DMS53 (cell line): Measurements from ENCODE around the gene SPRY1.

Experiments used
- DNase-seq: peaks from one replicate; lab custom pipeline; 2025; lab: John Stamatoyannopoulos, UW

The SPRY1 gene

GRCh38 chr4:123380728-123381716 lies 15.6 kb upstream of the SPRY1 start:
- DNase-seq, result no peak

DNA sequence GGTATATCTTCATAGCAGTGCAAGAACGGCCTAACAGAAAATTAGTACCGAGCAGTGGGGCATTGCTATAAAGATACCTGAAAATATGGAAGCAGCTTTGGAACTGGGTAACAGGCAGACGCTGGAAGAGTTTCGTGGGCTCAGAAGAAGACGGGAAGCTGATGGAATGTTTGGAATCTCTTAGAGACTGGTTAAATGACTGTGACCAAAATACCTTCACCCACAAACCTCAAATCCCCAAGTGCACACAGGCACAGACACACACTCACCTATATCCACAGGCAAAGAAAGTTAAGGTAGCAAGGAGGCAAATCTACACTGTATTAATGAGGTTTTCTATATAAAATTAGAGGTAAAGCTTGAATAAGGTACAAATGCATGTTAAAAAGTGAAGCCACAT lies 14.6 kb upstream of the SPRY1 start:
- no peak for DNase-seq

DNA sequence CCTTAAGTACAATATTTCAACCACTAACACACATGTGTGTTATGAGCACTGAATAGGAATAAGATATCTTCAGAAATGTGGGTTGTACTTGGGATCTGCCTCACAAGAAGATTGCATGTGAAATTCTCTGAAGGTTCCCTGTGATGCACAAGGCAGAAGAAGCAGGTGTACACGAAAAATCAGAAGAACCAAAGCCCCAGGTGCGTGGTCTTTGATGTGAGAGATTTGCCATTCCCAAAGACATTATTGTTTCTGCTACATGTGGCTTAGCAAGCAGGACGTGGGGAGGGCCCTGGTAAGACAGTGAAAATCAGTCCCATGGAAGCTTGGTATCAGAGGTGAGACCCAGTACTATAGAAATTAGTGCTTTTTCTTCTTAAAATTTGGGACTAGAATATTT lies 13.0 kb upstream of the SPRY1 start:
- DNase-seq, result no peak

GRCh38 chr4:123386609-123387008 lies 10.0 kb upstream of the SPRY1 start:
- DNase-seq, result no peak

DNA sequence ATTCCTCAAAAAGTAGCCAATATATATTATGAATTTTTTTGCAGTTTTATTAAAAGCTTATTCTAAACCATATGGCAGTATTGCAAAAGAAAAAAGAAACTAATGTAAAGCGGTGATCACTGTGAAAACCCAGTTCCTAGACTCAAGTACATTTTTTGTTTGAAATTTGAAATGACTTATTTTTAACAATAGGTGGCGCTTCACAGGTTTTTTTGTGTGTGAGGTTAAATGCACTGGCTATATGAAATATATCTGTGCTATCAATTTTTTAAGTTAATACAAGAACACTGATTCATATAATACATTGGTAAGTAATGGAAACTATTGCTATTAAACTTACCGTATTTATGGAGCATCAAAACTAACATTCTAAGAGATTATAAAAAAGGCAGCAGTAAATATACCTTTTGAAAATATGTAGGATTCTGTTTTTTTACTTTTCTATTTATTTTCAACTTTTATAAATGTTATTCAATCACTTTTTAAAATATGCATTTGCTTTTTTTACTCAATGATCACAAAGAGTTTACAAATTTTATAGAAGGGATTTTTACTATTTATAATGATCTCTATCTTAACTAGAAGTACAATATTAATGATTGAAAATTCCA lies 5.6 kb upstream of the SPRY1 start:
- peak; percentile 59 for DNase-seq

DNA sequence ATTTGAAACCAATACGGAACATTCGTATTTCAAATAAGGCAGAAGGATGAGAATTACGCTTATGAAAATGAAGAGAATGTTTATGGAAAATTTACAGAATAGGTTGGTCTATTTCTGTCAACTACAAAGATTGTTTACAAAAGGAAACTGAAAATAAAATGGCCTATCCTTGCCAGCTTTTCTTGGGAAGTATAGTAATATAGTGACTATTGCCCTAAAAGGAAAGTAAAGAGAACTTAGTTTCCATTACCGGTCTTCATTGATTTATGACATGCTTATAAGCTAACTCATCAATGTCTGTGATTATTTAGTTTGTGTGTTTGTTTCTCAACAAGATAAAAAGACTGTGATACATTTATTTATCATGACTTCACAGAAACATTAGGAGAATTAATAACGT lies 2.9 kb upstream of the SPRY1 start:
- no peak for DNase-seq

- DNase-seq, result peak; percentile 81
Observed at GRCh38 chr4:123397144-123398065, 810 bp downstream of the SPRY1 start.

- peak; percentile 85 for DNase-seq
Observed at GRCh38 chr4:123398066-123398852, 1.7 kb downstream of the SPRY1 start.

GRCh38 chr4:123398853-123399626 lies 2.4 kb downstream of the SPRY1 start:
- peak; percentile 73 for DNase-seq

DNA sequence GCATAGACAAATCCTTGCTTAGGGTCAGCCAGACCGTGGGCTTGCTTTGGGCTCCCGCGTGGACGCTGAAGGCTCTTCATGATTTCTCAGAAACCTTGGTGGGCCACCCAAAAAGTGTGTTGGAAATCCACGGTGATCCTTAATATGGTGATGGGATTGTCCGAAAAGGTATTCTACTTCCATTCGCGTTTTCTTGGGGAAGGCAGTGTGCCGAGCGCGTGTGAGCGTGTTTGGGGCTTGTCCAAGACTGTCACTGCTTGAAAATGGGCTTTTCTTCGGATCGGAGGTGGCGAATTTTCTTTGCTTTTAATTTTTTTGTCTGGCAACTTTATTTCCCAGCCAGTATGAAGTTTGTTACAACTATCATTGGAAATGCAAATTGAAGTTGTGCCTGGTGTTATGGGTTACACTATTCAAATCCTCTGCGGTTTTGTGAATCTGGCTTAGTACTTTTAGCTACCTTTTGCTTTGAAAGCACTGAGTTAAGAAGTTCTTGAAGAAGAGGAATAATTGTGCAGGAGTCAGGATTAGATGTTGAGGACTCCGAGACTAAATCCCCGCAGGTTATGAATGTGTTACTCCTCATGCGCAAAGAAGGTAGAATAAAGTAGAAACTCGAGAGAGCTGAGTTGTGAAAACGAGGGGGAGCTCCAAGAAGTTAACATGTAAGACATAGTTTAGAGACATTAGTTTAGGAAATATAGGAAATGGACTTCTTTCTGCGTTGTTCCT lies 3.2 kb downstream of the SPRY1 start:
- no peak for DNase-seq

GRCh38 chr4:123401271-123402120 lies 4.9 kb downstream of the SPRY1 start:
- peak; percentile 13 for DNase-seq

DNA sequence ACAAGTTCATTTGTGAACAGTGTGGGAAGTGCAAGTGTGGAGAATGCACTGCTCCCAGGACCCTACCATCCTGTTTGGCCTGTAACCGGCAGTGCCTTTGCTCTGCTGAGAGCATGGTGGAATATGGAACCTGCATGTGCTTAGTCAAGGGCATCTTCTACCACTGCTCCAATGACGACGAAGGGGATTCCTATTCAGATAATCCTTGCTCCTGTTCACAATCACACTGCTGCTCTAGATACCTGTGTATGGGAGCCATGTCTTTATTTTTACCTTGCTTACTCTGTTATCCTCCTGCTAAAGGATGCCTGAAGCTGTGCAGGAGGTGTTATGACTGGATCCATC lies 5.5 kb downstream of the SPRY1 start:
- no peak for DNase-seq

GRCh38 chr4:123403080-123403604 lies 6.5 kb downstream of the SPRY1 start:
- no peak for DNase-seq

DNA sequence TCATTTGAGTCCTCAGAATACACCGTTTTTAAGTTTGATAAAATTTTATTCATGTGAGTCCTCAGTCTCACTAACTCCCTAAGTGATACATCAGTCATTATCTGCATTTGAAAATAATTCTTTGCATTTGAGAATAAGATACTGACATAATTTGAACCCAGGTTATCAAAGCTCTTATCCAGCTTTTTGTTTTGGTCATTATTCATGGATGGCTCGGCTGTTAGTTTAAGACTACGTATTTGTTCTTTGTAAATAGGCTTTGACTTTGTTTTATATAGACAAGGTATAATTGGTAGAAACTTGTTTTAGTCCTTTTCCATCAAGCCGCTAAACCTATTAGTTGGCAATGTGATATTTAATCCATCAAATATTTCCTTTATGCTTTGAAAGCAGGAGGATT lies 7.9 kb downstream of the SPRY1 start:
- no peak for DNase-seq

DNA sequence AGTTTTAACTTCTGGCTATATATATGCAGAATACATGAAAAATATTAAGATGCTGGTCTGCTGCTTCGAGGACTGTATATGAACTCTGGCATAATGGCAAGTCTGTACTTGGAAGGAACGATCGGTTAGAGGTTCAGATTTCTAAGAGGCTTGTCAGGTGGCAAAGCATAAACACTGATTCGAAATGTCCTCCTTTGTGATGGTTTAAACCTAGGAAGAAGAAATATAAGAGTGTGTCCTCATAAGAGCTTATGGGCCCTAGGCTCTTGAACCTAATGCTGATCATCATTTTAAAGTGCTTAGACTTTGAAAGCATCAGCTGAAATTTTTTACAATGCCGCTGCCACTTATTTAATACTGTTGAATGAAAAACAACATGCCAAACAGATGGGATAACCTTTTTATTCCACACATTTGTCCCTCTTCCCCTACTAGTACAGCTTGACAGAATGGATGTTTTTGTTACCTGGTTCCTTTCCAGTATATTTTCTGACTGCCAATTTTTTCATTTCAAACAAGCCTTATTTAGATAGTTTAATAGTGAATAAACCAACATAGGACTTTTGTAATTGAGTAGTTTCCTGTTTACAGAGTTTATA lies 8.8 kb downstream of the SPRY1 start:
- DNase-seq, result no peak

- DNase-seq, result peak; percentile 62
Observed at GRCh38 chr4:123406872-123407271, 10.3 kb downstream of the SPRY1 start.

DNA sequence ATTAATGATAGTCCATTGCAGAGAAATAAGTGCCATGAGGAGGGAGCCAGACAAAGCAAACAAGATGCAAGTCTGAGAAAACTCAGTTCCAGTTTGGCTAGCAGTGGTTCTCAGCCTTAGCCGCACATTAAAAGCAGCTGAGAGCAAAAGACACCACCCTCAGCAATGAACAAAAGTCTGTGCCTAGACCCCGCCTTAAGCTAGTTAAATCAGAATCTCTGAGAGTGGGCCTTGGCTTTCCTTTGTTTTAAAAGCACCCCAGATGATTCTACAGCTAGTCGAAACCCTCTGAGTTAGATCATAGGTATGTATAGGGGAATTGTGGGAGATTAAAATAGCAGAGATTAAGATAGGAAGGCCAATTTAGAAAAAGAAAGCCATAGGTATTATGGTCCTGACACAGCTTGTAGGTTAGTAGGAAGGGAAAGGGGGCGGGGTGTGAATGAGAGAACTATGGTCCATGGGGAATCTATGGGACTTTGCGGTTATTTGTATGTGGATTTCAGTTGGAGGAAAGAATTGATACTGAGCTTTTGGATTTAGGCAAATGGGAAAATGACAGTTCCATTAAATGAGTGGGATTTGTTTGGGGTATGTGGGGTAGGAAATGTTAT lies 12.0 kb downstream of the SPRY1 start:
- peak; percentile 13 for DNase-seq

GRCh38 chr4:123409334-123409733 lies 12.7 kb downstream of the SPRY1 start:
- peak; percentile 5 for DNase-seq
